Trophoblast cell (in vitro differentiated cells and primary cell): Measurements from ENCODE around the gene YWHAQ.

ENCODE experiments used
- DNase-seq, 2 donors: peaks; one replicate each; pipeline ENCODE4 v3.0.0-alpha.2; 2016
- H2AFZ ChIP-seq: 2 replicates; pipeline ENCODE4 v1.6.1; 2013; ENCODE audit warnings: low read length, moderate library complexity, mild to moderate bottlenecking; ENCODE audit not compliant: insufficient read depth, poor library complexity
- H2AK5ac ChIP-seq: 2 replicates; pipeline ENCODE4 v1.6.1; 2013; ENCODE audit warnings: mild to moderate bottlenecking, low read length
- H2BK120ac ChIP-seq: 2 replicates; pipeline ENCODE4 v1.6.1; 2013; ENCODE audit warnings: low read length, mild to moderate bottlenecking, moderate library complexity; ENCODE audit not compliant: insufficient read depth, poor library complexity
- H2BK12ac ChIP-seq: 2 replicates; pipeline ENCODE4 v1.6.1; 2013; ENCODE audit warnings: mild to moderate bottlenecking, low read length, moderate library complexity
- H2BK5ac ChIP-seq: 2 replicates; pipeline ENCODE4 v1.6.1; 2013; ENCODE audit warnings: low read length, low read depth, moderate library complexity, mild to moderate bottlenecking; ENCODE audit not compliant: poor library complexity
- H3K14ac ChIP-seq: 2 replicates; pipeline ENCODE4 v1.6.1; 2013; ENCODE audit warnings: mild to moderate bottlenecking, low read length
- H3K18ac ChIP-seq: 2 replicates; pipeline ENCODE4 v1.6.1; 2013; ENCODE audit warnings: mild to moderate bottlenecking, low read length
- H3K23ac ChIP-seq: 2 replicates; pipeline ENCODE4 v1.6.1; 2013; ENCODE audit warnings: low read length
- H3K27ac ChIP-seq: 2 replicates; pipeline ENCODE4 v1.5.1; 2013; ENCODE audit warnings: low read depth, mild to moderate bottlenecking, inconsistent platforms, low read length, moderate library complexity
- H3K27me3 ChIP-seq: 2 replicates; pipeline ENCODE4 v1.6.1; 2013; ENCODE audit warnings: inconsistent platforms, mild to moderate bottlenecking, low read length, moderate library complexity; ENCODE audit not compliant: insufficient read depth
- H3K36me3 ChIP-seq, 2 experiments: 1 replicate in 1 of 2; 2 replicates in 1 of 2; pipeline ENCODE4 v1.6.1; 2013; ENCODE audit warnings: low read length in 2 of 2, mild to moderate bottlenecking in 2 of 2, moderate library complexity in 1 of 2; ENCODE audit not compliant: insufficient read depth in 2 of 2, control insufficient read depth in 1 of 2
- H3K4ac ChIP-seq: 2 replicates; pipeline ENCODE4 v1.6.1; 2013; ENCODE audit warnings: low read depth, mild to moderate bottlenecking, low read length, moderate library complexity
- H3K4me1 ChIP-seq, 2 experiments: 1 replicate in 1 of 2; 2 replicates in 1 of 2; pipeline ENCODE4 v1.6.1; 2013; ENCODE audit warnings: low read length in 2 of 2, mild to moderate bottlenecking in 2 of 2, moderate library complexity in 1 of 2; ENCODE audit not compliant: insufficient read depth in 2 of 2, control insufficient read depth in 1 of 2
- H3K4me2 ChIP-seq: 2 replicates; pipeline ENCODE4 v1.6.1; 2013; ENCODE audit warnings: inconsistent platforms, mild to moderate bottlenecking, low read length, moderate library complexity
- H3K4me3 ChIP-seq: 2 replicates; pipeline ENCODE4 v1.5.1; 2013; ENCODE audit warnings: mild to moderate bottlenecking, low read depth, low read length, inconsistent platforms
- H3K79me1 ChIP-seq: one replicate; pipeline ENCODE4 v1.6.1; 2013; ENCODE audit warnings: low read length
- H3K79me2 ChIP-seq: 2 replicates; pipeline ENCODE4 v1.6.1; 2013; ENCODE audit warnings: low read length, mild to moderate bottlenecking; ENCODE audit not compliant: control insufficient read depth, insufficient read depth, poor library complexity
- H3K9ac ChIP-seq: 2 replicates; pipeline ENCODE4 v1.6.1; 2013; ENCODE audit warnings: mild to moderate bottlenecking, low read length
- H3K9me3 ChIP-seq: 2 replicates; pipeline ENCODE4 v1.6.1; 2013; ENCODE audit warnings: low read depth, mild to moderate bottlenecking, control low read depth, inconsistent platforms, low read length; ENCODE audit not compliant: insufficient read depth
- H4K12ac ChIP-seq: 2 replicates; pipeline ENCODE4 v1.6.1; 2013; ENCODE audit warnings: low read depth, mild to moderate bottlenecking, low read length, moderate library complexity
- H4K8ac ChIP-seq: 2 replicates; pipeline ENCODE4 v1.6.1; 2013; ENCODE audit warnings: low read depth, mild to moderate bottlenecking, low read length, moderate library complexity
- H4K91ac ChIP-seq: one replicate; pipeline ENCODE4 v1.6.1; 2013; ENCODE audit warnings: low read depth, mild to moderate bottlenecking, low read length, moderate library complexity
- WGBS: extraction: QIAGEN DNeasy Blood & Tissue Kit; methylation state at CpG from one replicate; pipeline ENCODE4 v1.1.7; 2013; ENCODE audit warnings: missing lambda C conversion rate; ENCODE audit not compliant: insufficient read length, insufficient coverage; ENCODE audit errors: extremely low coverage; 5-methylcytosine and 5-hydroxymethylcytosine counted together

The YWHAQ gene

DNA sequence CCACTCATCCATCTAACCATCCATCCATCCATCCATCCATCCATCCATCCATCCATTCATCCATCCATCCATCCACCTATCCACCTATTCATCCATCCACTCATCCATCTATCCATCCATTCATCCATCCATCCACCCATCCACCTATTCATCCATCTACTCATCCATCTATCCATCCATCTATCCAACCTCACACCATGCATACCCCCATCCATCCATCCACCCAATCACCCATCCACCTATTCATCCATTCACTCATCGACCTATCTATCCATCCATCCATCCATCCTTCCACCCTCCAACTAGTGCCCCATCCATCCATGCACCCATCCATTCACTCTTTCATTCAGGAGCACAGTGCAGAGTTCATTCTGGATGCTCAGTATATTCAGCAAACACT is 21.5 kb upstream of the YWHAQ start:
- Histone ChIP-seq H3K27ac (no peak overlapping the region), H2BK120ac (no peak overlapping the region), H2AFZ (no peak overlapping the region), H3K9me3 (peaks cover 4% of the 10 kb centered on the region), H3K36me3 (no peaks in the 10 kb centered on the region), H3K4me1 (peaks cover 12 to 17% of the 10 kb centered on the region in 2 experiments), H4K8ac (no peak overlapping the region), H4K12ac (no peak overlapping the region), H3K27me3 (no peaks in the 10 kb centered on the region), H2BK5ac (no peak overlapping the region), H3K18ac (no peak overlapping the region), H3K23ac (no peak overlapping the region), H3K79me1 (peaks cover 2% of the 10 kb centered on the region), H3K4ac (no peak overlapping the region), H3K4me3 (no peak overlapping the region), H2AK5ac (no peak overlapping the region), H2BK12ac (no peak overlapping the region), H3K14ac (no peak overlapping the region), H3K79me2 (no peaks in the 10 kb centered on the region), H3K9ac (no peak overlapping the region), H4K91ac (no peak overlapping the region), H3K4me2 (no peak overlapping the region)
- 100% methylated on average over 1 of the region's 1 CpG for WGBS
- no peak for DNase-seq

DNA sequence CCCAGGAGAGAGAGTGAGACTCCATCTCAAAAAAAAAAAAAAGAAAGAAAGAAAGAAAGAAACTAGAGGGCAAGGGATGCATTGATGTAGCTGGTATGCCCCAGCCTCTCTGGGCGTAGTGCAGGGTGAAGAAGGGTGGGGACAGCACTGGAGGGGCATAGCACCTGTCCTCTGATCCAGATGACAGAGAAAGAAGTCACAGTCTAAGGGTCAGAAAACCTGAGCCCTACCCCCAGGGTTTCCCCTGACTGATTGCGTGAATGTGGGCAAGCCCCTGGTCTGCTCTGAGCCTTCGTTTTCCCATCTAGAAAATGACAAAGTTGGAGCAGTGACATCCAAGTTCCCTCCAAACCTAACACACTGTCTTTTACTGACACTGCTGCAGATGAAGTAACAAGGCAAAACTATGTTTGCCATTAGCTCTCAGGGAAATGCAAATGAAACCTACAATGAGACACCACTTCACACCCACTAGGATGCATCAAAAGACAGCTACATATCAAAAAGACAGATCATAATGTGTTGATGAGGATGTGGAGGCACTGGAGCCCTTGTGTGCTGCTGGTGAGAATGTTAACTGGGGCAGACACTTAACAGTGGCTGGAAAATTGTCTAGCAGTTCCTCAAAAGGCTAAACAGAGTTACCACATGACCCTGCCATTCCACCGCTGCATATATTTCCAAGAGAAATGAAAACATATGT is 19.5 kb upstream of the YWHAQ start:
- no peak for DNase-seq
- no peak overlapping the region for H3K4me3 ChIP-seq
- no peaks in the 10 kb centered on the region for H3K36me3 ChIP-seq
- no peaks in the 10 kb centered on the region for H3K79me1 ChIP-seq
- H3K4ac ChIP-seq = no peak overlapping the region
- no peak overlapping the region for H2BK12ac ChIP-seq
- WGBS = no CpG with 5 or more reads among the region's 4 CpGs
- H3K9me3 ChIP-seq = peaks cover 6% of the 10 kb centered on the region
- peaks cover 9% of the 10 kb centered on the region in 2 experiments for H3K4me1 ChIP-seq
- no peak overlapping the region for H2BK120ac ChIP-seq
- H3K27me3 ChIP-seq = no peaks in the 10 kb centered on the region
- H3K14ac ChIP-seq = no peak overlapping the region
- H3K9ac ChIP-seq = no peak overlapping the region
- no peak overlapping the region for H3K4me2 ChIP-seq
- no peak overlapping the region for H2AFZ ChIP-seq
- no peak overlapping the region for H2AK5ac ChIP-seq
- no peak overlapping the region for H4K12ac ChIP-seq
- no peak overlapping the region for H3K23ac ChIP-seq
- no peak overlapping the region for H3K27ac ChIP-seq
- no peak overlapping the region for H3K18ac ChIP-seq
- no peaks in the 10 kb centered on the region for H3K79me2 ChIP-seq
- H2BK5ac ChIP-seq = no peak overlapping the region
- H4K91ac ChIP-seq = no peak overlapping the region
- no peak overlapping the region for H4K8ac ChIP-seq

DNA sequence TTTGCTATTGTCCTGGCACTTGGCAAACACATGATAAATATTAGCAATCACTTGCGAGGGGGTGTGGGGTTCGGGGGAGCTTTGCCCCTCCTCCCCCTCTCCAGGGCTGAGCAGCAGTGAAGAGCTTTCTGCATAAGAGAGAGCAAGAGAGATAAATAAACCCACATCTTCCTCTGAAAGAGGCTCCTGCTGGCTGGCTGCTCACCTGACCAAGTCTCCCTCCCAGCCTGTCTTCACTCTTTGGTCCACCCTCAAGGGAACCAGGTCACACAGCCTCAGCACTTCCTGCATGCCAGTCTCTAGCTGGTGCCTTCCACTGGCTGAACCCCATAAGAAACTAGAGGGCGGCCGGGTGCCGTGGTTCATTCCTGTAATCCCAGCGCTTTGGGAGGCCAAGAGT is 18.5 kb upstream of the YWHAQ start:
- H3K4me2 ChIP-seq = no peak overlapping the region
- no peaks in the 10 kb centered on the region for H3K27me3 ChIP-seq
- no peak overlapping the region for H4K12ac ChIP-seq
- H3K18ac ChIP-seq = no peak overlapping the region
- no peak for DNase-seq
- peaks cover 8% of the 10 kb centered on the region for H3K9me3 ChIP-seq
- H3K14ac ChIP-seq = no peak overlapping the region
- peaks cover 13 to 17% of the 10 kb centered on the region in 2 experiments for H3K4me1 ChIP-seq
- no peak overlapping the region for H3K27ac ChIP-seq
- H3K79me2 ChIP-seq = peaks cover 2% of the 10 kb centered on the region
- no peak overlapping the region for H3K9ac ChIP-seq
- no peak overlapping the region for H4K91ac ChIP-seq
- H3K4me3 ChIP-seq = no peak overlapping the region
- no peak overlapping the region for H3K4ac ChIP-seq
- H2BK5ac ChIP-seq = no peak overlapping the region
- H2AK5ac ChIP-seq = no peak overlapping the region
- H3K79me1 ChIP-seq = no peaks in the 10 kb centered on the region
- WGBS = no CpG with 5 or more reads among the region's 6 CpGs
- H3K23ac ChIP-seq = no peak overlapping the region
- H2BK12ac ChIP-seq = no peak overlapping the region
- H2AFZ ChIP-seq = no peak overlapping the region
- no peak overlapping the region for H4K8ac ChIP-seq
- H2BK120ac ChIP-seq = no peak overlapping the region
- no peaks in the 10 kb centered on the region for H3K36me3 ChIP-seq

GRCh38 chr2:9648821-9649220 is 18.0 kb upstream of the YWHAQ start:
- Histone ChIP-seq H3K4me1 (peaks cover 13 to 17% of the 10 kb centered on the region in 2 experiments), H3K4me2 (no peak overlapping the region), H3K9me3 (peaks cover 8% of the 10 kb centered on the region), H3K4me3 (no peak overlapping the region), H3K14ac (no peak overlapping the region), H4K8ac (no peak overlapping the region), H2AK5ac (no peak overlapping the region), H4K91ac (no peak overlapping the region), H3K18ac (no peak overlapping the region), H3K79me2 (peaks cover 2% of the 10 kb centered on the region), H2BK5ac (no peak overlapping the region), H4K12ac (no peak overlapping the region), H3K23ac (no peak overlapping the region), H3K27me3 (no peaks in the 10 kb centered on the region), H2AFZ (no peak overlapping the region), H2BK120ac (no peak overlapping the region), H3K36me3 (no peaks in the 10 kb centered on the region), H3K27ac (no peak overlapping the region), H3K4ac (no peak overlapping the region), H2BK12ac (no peak overlapping the region), H3K79me1 (no peaks in the 10 kb centered on the region), H3K9ac (no peak overlapping the region)
- no peak for DNase-seq
- WGBS = no CpG with 5 or more reads among the region's 10 CpGs
